ENCODE measurements around the gene ERGIC1. TPM values are rescaled to one million over a fixed set of nuclear protein-coding genes. Genes with fewer than 3 reads are reported as not detected.

Gene ERGIC1
- total and polyA plus RNA-seq, 2 of the 13 experiments (the other 11 are each of a cell fraction or from before 2014, with no cell fraction given) = 78.5 to 184 TPM

DNA sequence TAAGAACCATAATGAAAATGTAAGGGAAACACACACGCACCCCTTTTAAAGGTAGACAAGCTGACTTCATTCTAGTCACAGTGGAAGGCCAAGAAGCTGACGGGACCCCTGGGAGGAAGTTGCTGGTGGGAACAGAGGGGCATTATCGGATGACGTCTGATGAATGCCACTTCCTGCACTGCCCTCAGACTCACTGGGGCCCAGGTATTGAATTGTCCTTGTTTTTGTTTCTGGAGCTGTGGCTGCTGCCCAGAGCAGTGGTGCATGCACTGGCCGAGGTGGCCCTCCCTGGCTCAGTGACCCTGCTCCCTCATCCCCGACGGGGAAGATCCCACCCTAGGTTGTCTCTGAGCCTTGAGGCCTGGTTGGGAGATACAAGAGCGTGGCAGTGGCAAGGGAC, 109.9 kb downstream of the ERGIC1 start:
- H3K4me3 ChIP-seq (replicated peaks in 1 of 3; ENCODE audit: insufficient read depth in 1 of 3, low read depth in 2 of 3, low read length in 3 of 3) = no peak overlapping the region
- no TSS peak for BruUV-seq (replicated peaks)
- no peak overlapping the region for H3K27ac ChIP-seq (ENCODE audit: extremely low read length, insufficient read depth, low read length)
- H4K20me1 ChIP-seq (ENCODE audit: insufficient read depth, low read length) = no peaks in the 10 kb centered on the region
- no peak overlapping the region for H2AFZ ChIP-seq (ENCODE audit: low read length)
- H3K27me3 ChIP-seq (ENCODE audit: control insufficient read depth in 1 of 2, insufficient read depth in 2 of 2, low read length in 2 of 2) = no peaks in the 10 kb centered on the region
- POLR2A ChIA-PET = no interaction called here
- H3K79me2 ChIP-seq (ENCODE audit: insufficient read depth, low read length) = no peaks in the 10 kb centered on the region
- H3K4me1 ChIP-seq (ENCODE audit: insufficient read depth, low read length) = no peaks in the 10 kb centered on the region
- no peaks in the 10 kb centered on the region for H3K9me3 ChIP-seq (ENCODE audit: low read length)
- no peak for FAIRE-seq
- peaks cover 23 to 65% of the 10 kb centered on the region in 2 experiments for H3K36me3 ChIP-seq (replicated peaks in 1 of 2; ENCODE audit: control insufficient read depth in 1 of 2, insufficient read depth in 2 of 2, low read length in 2 of 2)
- intact Hi-C loops (cut with micrococcal nuclease; ENCODE audit: unreplicated experiment) (no loop called here), in situ Hi-C loops (cut with HindIII; ENCODE audit: extremely low pct_ligation_motif_present, low pct_unique_long_range_greater_than_20kb) (no loop called here)
- 98% methylated on average over 8 of the region's 8 CpGs for WGBS (ENCODE audit: low lambda C conversion rate)
- no peak for TF ChIP-seq ZNF138 (CRISPR knock-in tag; IDR thresholded peaks at IDR 0.05; ENCODE audit: low read depth)
- TF ChIP-seq ZFP90 (CRISPR knock-in tag; IDR thresholded peaks at IDR 0.05; ENCODE audit: borderline replicate concordance) = no peak
- no peak for TF ChIP-seq NFE2L2 (IDR thresholded peaks at IDR 0.05; ENCODE audit: low read length)
- TF ChIP-seq MAFG (CRISPR knock-in tag; IDR thresholded peaks at IDR 0.05) = no peak
- TF ChIP-seq ZSCAN25 (CRISPR knock-in tag; IDR thresholded peaks at IDR 0.05) = no peak
- no peak for TF ChIP-seq ZNF720 (CRISPR knock-in tag; IDR thresholded peaks at IDR 0.05)
- TF ChIP-seq ZNF629 (CRISPR knock-in tag; conservative IDR thresholded peaks at IDR 0.05) = no peak
- no peak for TF ChIP-seq ZC3H4 (CRISPR knock-in tag; IDR thresholded peaks at IDR 0.05; ENCODE audit: borderline replicate concordance)
- no peak for TF ChIP-seq ZFY (CRISPR knock-in tag; IDR thresholded peaks at IDR 0.05)
- no peak for DNase-seq (ENCODE audit: low spot score)
- no peak overlapping the region for H3K4me2 ChIP-seq (ENCODE audit: low read depth, low read length)
- CTCF ChIA-PET (ENCODE audit: low intra/inter-chr PET ratio, low total read pairs) = no interaction called here
- H3K9ac ChIP-seq (ENCODE audit: insufficient read depth, low read depth, low read length) = no peak overlapping the region
- ATAC-seq = no peak

DNA sequence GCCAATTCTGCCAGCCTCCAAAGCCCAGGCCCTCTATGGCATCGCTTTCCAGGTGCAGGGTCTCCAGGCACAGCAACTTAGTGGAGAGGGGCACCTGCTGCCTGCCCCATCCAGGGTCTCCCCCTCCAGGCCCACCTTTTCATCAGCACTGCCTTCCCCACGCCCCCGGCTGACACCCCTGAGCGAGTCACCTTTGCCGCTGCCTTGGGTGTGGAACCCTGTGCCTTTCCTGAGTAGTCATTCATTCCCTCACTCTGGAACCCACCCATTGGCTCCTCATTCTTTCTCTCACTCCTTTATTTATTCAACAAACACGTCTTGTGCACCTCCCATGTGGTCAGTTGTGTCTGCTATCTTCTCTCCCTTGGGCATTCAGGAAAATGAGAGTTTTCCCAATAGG, 110.7 kb downstream of the ERGIC1 start:
- no peak for ATAC-seq
- CTCF ChIA-PET (ENCODE audit: low intra/inter-chr PET ratio, low total read pairs) = no interaction called here
- Histone ChIP-seq H3K36me3 (replicated peaks in 1 of 2; ENCODE audit: control insufficient read depth in 1 of 2, insufficient read depth in 2 of 2, low read length in 2 of 2) (peaks cover 19 to 61% of the 10 kb centered on the region in 2 experiments), H3K9me3 (ENCODE audit: low read length) (no peaks in the 10 kb centered on the region), H3K4me3 (replicated peaks in 1 of 3; ENCODE audit: insufficient read depth in 1 of 3, low read depth in 2 of 3, low read length in 3 of 3) (no peak overlapping the region), H4K20me1 (ENCODE audit: insufficient read depth, low read length) (no peaks in the 10 kb centered on the region), H3K4me2 (ENCODE audit: low read depth, low read length) (no peak overlapping the region), H3K27me3 (ENCODE audit: control insufficient read depth in 1 of 2, insufficient read depth in 2 of 2, low read length in 2 of 2) (no peaks in the 10 kb centered on the region), H3K79me2 (ENCODE audit: insufficient read depth, low read length) (no peaks in the 10 kb centered on the region), H3K9ac (ENCODE audit: insufficient read depth, low read depth, low read length) (no peak overlapping the region), H2AFZ (ENCODE audit: low read length) (no peak overlapping the region), H3K4me1 (ENCODE audit: insufficient read depth, low read length) (no peaks in the 10 kb centered on the region), H3K27ac (ENCODE audit: extremely low read length, insufficient read depth, low read length) (no peak overlapping the region)
- POLR2A ChIA-PET = no interaction called here
- in situ Hi-C loops (cut with HindIII; ENCODE audit: extremely low pct_ligation_motif_present, low pct_unique_long_range_greater_than_20kb) (no loop called here), intact Hi-C loops (cut with micrococcal nuclease; ENCODE audit: unreplicated experiment) (no loop called here)
- FAIRE-seq = no peak
- 98% methylated on average over 6 of the region's 6 CpGs for WGBS (ENCODE audit: low lambda C conversion rate)
- DNase-seq (ENCODE audit: low spot score) = no peak
- BruUV-seq (replicated peaks) = no TSS peak
- TF ChIP-seq TEAD3 (CRISPR knock-in tag; optimal IDR thresholded peaks at IDR 0.05; ENCODE audit: borderline replicate concordance) (no peak), ZNF326 (CRISPR knock-in tag; IDR thresholded peaks at IDR 0.05; ENCODE audit: borderline replicate concordance) (no peak), ZNF567 (CRISPR knock-in tag; IDR thresholded peaks at IDR 0.05; ENCODE audit: borderline replicate concordance) (no peak), ZNF547 (CRISPR knock-in tag; IDR thresholded peaks at IDR 0.05) (no peak)
- TF ChIP-seq, protein P1, sequence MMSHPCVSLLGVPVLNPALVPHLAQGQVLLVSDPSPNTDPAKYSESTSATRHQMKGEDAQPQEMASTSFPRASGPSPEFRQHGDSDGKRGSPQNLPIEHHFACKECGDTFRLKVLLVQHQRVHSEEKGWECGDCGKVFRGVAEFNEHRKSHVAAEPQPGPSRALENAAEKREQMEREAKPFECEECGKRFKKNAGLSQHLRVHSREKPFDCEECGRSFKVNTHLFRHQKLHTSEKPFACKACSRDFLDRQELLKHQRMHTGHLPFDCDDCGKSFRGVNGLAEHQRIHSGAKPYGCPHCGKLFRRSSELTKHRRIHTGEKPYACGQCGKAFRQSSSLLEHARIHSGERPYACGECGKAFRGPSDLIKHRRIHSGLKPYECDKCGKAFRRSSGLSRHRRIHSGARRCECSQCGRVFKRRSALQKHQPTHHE (CRISPR knock-in tag; IDR thresholded peaks at IDR 0.05; ENCODE audit: borderline replicate concordance) = no peak
- TF ChIP-seq, protein P2, sequence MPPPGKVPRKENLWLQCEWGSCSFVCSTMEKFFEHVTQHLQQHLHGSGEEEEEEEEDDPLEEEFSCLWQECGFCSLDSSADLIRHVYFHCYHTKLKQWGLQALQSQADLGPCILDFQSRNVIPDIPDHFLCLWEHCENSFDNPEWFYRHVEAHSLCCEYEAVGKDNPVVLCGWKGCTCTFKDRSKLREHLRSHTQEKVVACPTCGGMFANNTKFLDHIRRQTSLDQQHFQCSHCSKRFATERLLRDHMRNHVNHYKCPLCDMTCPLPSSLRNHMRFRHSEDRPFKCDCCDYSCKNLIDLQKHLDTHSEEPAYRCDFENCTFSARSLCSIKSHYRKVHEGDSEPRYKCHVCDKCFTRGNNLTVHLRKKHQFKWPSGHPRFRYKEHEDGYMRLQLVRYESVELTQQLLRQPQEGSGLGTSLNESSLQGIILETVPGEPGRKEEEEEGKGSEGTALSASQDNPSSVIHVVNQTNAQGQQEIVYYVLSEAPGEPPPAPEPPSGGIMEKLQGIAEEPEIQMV (CRISPR knock-in tag; IDR thresholded peaks at IDR 0.05; ENCODE audit: low read depth) = no peak
